Measurements from ENCODE around the gene CDH26. TPM values are rescaled to one million over a fixed set of nuclear protein-coding genes. Genes with fewer than 3 reads are reported as not detected.

The CDH26 gene
- total and polyA plus RNA-seq, 9 of the 15 experiments (the other 6 are each of a cell fraction or from before 2014, with no cell fraction given), result 0.07 to 0.13 (median 0.10) TPM; not detected in 4

DNA sequence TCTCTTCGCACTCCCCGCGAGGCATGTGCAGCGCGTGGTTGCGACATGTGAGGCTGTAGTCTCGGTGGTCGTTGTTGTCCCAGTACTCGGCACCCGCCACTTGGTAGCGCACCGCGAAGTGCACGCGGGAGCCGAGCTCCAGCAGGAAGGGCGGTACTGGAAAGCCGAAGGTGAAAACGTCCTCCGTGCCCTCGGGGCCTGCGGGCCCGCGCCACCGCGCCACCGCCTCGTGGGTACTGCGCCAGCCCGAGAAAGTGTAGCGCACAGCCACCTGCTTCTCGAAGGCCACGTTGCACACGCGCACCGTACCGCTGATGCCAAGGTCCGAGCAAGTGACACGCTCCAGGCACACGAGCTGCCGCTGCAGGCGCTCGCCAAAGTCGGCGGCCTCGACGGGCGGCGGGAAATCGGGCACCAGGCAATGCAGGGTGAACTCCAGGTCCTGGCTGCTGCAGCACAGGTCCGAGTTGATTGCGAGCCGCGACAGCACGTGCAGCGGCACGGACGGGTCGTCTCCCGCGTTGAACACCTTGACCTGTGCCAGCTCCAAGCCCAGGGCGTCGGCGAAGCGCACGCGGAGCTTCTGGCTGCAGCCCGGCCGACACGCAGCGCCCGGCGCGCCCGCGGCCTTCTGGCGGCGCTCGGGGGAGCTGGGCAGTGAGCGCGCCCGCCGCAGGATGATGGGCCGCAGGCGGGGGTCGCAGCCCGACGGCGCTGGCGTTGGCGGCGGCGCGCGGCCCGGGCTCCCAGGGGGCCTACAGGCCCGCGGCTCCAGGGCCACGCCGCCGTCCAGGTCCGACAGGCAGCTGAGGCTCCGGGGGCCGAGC is 19.0 kb upstream of the CDH26 start (continued):
- TF ChIP-seq, protein P1, sequence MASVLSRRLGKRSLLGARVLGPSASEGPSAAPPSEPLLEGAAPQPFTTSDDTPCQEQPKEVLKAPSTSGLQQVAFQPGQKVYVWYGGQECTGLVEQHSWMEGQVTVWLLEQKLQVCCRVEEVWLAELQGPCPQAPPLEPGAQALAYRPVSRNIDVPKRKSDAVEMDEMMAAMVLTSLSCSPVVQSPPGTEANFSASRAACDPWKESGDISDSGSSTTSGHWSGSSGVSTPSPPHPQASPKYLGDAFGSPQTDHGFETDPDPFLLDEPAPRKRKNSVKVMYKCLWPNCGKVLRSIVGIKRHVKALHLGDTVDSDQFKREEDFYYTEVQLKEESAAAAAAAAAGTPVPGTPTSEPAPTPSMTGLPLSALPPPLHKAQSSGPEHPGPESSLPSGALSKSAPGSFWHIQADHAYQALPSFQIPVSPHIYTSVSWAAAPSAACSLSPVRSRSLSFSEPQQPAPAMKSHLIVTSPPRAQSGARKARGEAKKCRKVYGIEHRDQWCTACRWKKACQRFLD (CRISPR knock-in tag; IDR thresholded peaks at IDR 0.05), result no peak
- TF ChIP-seq SMC3 (conservative IDR thresholded peaks at IDR 0.05; ENCODE audit: insufficient read depth, low read depth, low read length) (no peak), MGA (IDR thresholded peaks at IDR 0.05) (peak; percentile 56; the same call in 1 of the 2 replicates), E2F6 (IDR thresholded peaks at IDR 0.05; ENCODE audit: borderline replicate concordance in 1 of 2, extremely low read depth in 1 of 2, insufficient read depth in 1 of 2, insufficient read length in 1 of 2, low read depth in 1 of 2, low read length in 1 of 2, poor library complexity in 1 of 2, severe bottlenecking in 1 of 2) (peak; percentile 30 to 44), EWSR1 (IDR thresholded peaks at IDR 0.05; ENCODE audit: borderline replicate concordance, low read depth, partially characterized antibody) (no peak), IRF2 (CRISPR knock-in tag; IDR thresholded peaks at IDR 0.05) (peak; percentile 61; the same call in 1 of the 2 replicates), MTA2 (IDR thresholded peaks at IDR 0.05; ENCODE audit: low read depth) (no peak), MYNN (IDR thresholded peaks at IDR 0.05) (no peak), MYNN (CRISPR knock-in tag; IDR thresholded peaks at IDR 0.05) (no peak), CEBPG (CRISPR knock-in tag; IDR thresholded peaks at IDR 0.05) (0 out of 2 replicates have a peak, but pooled peaks have one; percentile 0), CEBPG (tag; conservative IDR thresholded peaks at IDR 0.05 in 1 of 2, IDR thresholded peaks at IDR 0.05 in 1 of 2) (no peak), ZNF785 (CRISPR knock-in tag; IDR thresholded peaks at IDR 0.05) (no peak)
